HCT116 (cell line): Measurements from ENCODE around the gene ZMYM2. TPM values are rescaled to one million over a fixed set of nuclear protein-coding genes. Genes with fewer than 3 reads are reported as not detected.
A peak's percentile ranks its signal among the peaks of the same experiment; 100 is the strongest.

Experiments used
- ATAC-seq: fragments of 200-7000 bp; cut with Tn5 transposase; 2 replicates; pipeline ENCODE4 v1.9.1; 2020; ENCODE audit warnings: mild to moderate bottlenecking, moderate library complexity
- BruUV-seq: library from RNA; stranded (reverse); fragments of 400-500 nt; replicated peaks from 2 replicates; lab custom pipeline; 2021; lab: Mats Ljungman, UMichigan
- CTCF ChIA-PET: fragments of 300-600 bp; sonication (Branson Sonifier 250); formaldehyde crosslinking; loops from one replicate; lab custom pipeline; 2021; ENCODE audit warnings: antibody characterized with exemption; lab: Charles Lee
- POLR2A ChIA-PET: fragments of 300-600, 350-600 bp; sonication (Branson Sonifier 250); formaldehyde crosslinking; loops from one replicate; lab custom pipeline; 2021; ENCODE audit warnings: antibody characterized with exemption; lab: Charles Lee
- RAD21 ChIA-PET, 2 experiments: fragments of 300-600 bp; sonication (Branson Sonifier 250); formaldehyde crosslinking; loops; one replicate each; lab custom pipeline; 2023; ENCODE audit warnings: low total read pairs in 2 of 2; ENCODE audit not compliant: uncharacterized antibody in 2 of 2, unreplicated experiment in 2 of 2, low non-redundant PET in 1 of 2; lab: Charles Lee
- DNase-seq: peaks from one replicate; pipeline ENCODE4 v3.0.0-alpha.2; 2010; ENCODE audit warnings: low read depth, low spot score
- H2AFZ ChIP-seq: fragments of 200-600 bp; shearing (Covaris generic), sonication (generic); 2 replicates; pipeline ENCODE4 v1.6.1; 2017; ENCODE audit warnings: low read depth, mixed run types, mixed read lengths, antibody characterized with exemption, low read length; ENCODE audit not compliant: poor library complexity, severe bottlenecking
- H3K27ac ChIP-seq: 2 replicates; pipeline ENCODE4 v1.5.1; 2012; ENCODE audit warnings: low read depth, low read length
- H3K27me3 ChIP-seq: fragments of 200-600 bp; sonication (generic); 2 replicates; pipeline ENCODE4 v1.6.1; 2016; ENCODE audit warnings: mixed run types, low read length, mixed read lengths; ENCODE audit not compliant: insufficient read depth
- H3K36me3 ChIP-seq, 2 experiments: fragments of 200-500 bp in 1 of 2; fragments of 200-600 bp in 1 of 2; sonication (Bioruptor generic) in 1 of 2; sonication (generic) in 1 of 2; 2 replicates each; pipeline versions ENCODE4 v1.5.1 to v1.6.1; 2014 to 2016; ENCODE audit warnings: low read length in 2 of 2, inconsistent platforms in 1 of 2, mixed read lengths in 1 of 2, mixed run types in 1 of 2; ENCODE audit not compliant: insufficient read depth in 2 of 2, control insufficient read depth in 1 of 2
- H3K4me1 ChIP-seq, 2 experiments: fragments of 200-600 bp in 1 of 2; sonication (generic) in 1 of 2; 2 replicates each; pipeline versions ENCODE4 v1.5.1 to v1.6.1; 2012 to 2017; ENCODE audit warnings: low read length in 2 of 2, inconsistent platforms in 1 of 2, mild to moderate bottlenecking in 1 of 2, mixed read lengths in 1 of 2, mixed run types in 1 of 2, moderate library complexity in 1 of 2; ENCODE audit not compliant: insufficient read depth in 2 of 2, control insufficient read depth in 1 of 2
- H3K4me2 ChIP-seq: fragments of 200-600 bp; sonication (generic); 2 replicates; pipeline ENCODE4 v1.6.1; 2017; ENCODE audit warnings: mixed run types, low read length, mixed read lengths
- H3K4me3 ChIP-seq, 2 experiments: fragments of 200-600 bp in 1 of 2; sonication (generic) in 1 of 2; replicated peaks in 1 of 2; 2 replicates each; pipeline ENCODE4 v1.5.1; 2011 to 2016; ENCODE audit warnings: low read length in 2 of 2, control low read depth in 1 of 2, low read depth in 1 of 2, mild to moderate bottlenecking in 1 of 2, mixed read lengths in 1 of 2, mixed run types in 1 of 2
- H3K79me2 ChIP-seq: fragments of 200-600 bp; sonication (generic); 2 replicates; pipeline ENCODE4 v1.6.1; 2017; ENCODE audit warnings: mild to moderate bottlenecking, mixed run types, low read length, moderate library complexity, mixed read lengths; ENCODE audit not compliant: insufficient read depth
- H3K9ac ChIP-seq: fragments of 200-600 bp; sonication (generic); 2 replicates; pipeline ENCODE4 v1.6.1; 2016; ENCODE audit warnings: low read length, mixed read lengths
- H3K9me2 ChIP-seq: fragments of 200-600 bp; sonication (generic), shearing (Covaris generic); 2 replicates; pipeline ENCODE4 v1.6.1; 2017; ENCODE audit warnings: mixed run types, mild to moderate bottlenecking, moderate library complexity; ENCODE audit not compliant: insufficient read depth
- H3K9me3 ChIP-seq, 2 experiments: fragments of 200-500 bp in 1 of 2; fragments of 200-600 bp in 1 of 2; sonication (Bioruptor generic) in 1 of 2; sonication (generic) in 1 of 2; 2 replicates each; pipeline ENCODE4 v1.6.1; 2014 to 2017; ENCODE audit warnings: low read length in 2 of 2, mixed read lengths in 2 of 2, inconsistent platforms in 1 of 2, low read depth in 1 of 2, mild to moderate bottlenecking in 1 of 2, mixed run types in 1 of 2, moderate library complexity in 1 of 2; ENCODE audit not compliant: control insufficient read depth in 1 of 2, insufficient read depth in 1 of 2
- H4K20me1 ChIP-seq: fragments of 200-600 bp; sonication (generic), shearing (Covaris generic); 2 replicates; pipeline ENCODE4 v1.6.1; 2017; ENCODE audit warnings: mixed run types, mild to moderate bottlenecking, moderate library complexity; ENCODE audit not compliant: insufficient read depth
- CEBPB ChIP-seq: IDR thresholded peaks from 2 replicates; pipeline ENCODE4 v1.6.1; 2012; ENCODE audit warnings: low read depth
- EGR1 ChIP-seq: IDR thresholded peaks from 2 replicates; pipeline ENCODE4 v1.6.1; 2012; ENCODE audit warnings: low read depth
- ELF1 ChIP-seq: IDR thresholded peaks from 2 replicates; pipeline ENCODE4 v1.6.1; 2012; ENCODE audit warnings: low read depth, borderline replicate concordance
- EZH2 ChIP-seq: fragments of 200-600 bp; sonication (generic); IDR thresholded peaks from 2 replicates; pipeline ENCODE4 v1.6.1; 2017; ENCODE audit warnings: antibody characterized with exemption, mixed run types
- FOSL1 ChIP-seq: IDR thresholded peaks from 2 replicates; pipeline ENCODE4 v1.6.1; 2012; ENCODE audit warnings: low read depth
- JUND ChIP-seq: IDR thresholded peaks from 2 replicates; pipeline ENCODE4 v1.6.1; 2012
- POLR2A ChIP-seq: IDR thresholded peaks from 2 replicates; pipeline ENCODE4 v1.7.0; 2011; ENCODE audit warnings: borderline replicate concordance; ENCODE audit not compliant: insufficient read depth, insufficient read length; ENCODE audit errors: extremely low read depth
- RAD21 ChIP-seq: IDR thresholded peaks from 2 replicates; pipeline ENCODE4 v1.6.1; 2012; ENCODE audit warnings: low read depth, mild to moderate bottlenecking
- SIN3A ChIP-seq: IDR thresholded peaks from 2 replicates; pipeline ENCODE4 v1.6.1; 2012; ENCODE audit warnings: low read depth
- SP1 ChIP-seq: IDR thresholded peaks from 2 replicates; pipeline ENCODE4 v1.6.1; 2012; ENCODE audit warnings: low read depth
- SRF ChIP-seq: IDR thresholded peaks from 2 replicates; pipeline ENCODE4 v1.6.1; 2012; ENCODE audit warnings: low read depth
- YY1 ChIP-seq: IDR thresholded peaks from 2 replicates; pipeline ENCODE4 v1.6.1; 2011; ENCODE audit warnings: low read length, low read depth, moderate library complexity, mild to moderate bottlenecking; ENCODE audit not compliant: insufficient replicate concordance; ENCODE audit errors: extremely low read depth
- ZFX ChIP-seq: fragments of 450-650 bp; IDR thresholded peaks from 2 replicates; pipeline ENCODE4 v1.6.1; 2017
- intact Hi-C: fragments of 100-400 bp; cut with micrococcal nuclease; formaldehyde crosslinking; loops from 2 replicates; pipeline ENCODE4 v1.10.0; 2022
- total RNA-seq: library from RNA; stranded (reverse); gene quantifications from one replicate; pipeline ENCODE4 v1.2.1, GENCODE V29; 2021; ENCODE audit not compliant: unreplicated experiment
- TF ChIP-seq, protein P1 (sequence below): IDR thresholded peaks from 2 replicates; pipeline ENCODE4 v1.6.1; 2012; ENCODE audit warnings: low read depth
- TF ChIP-seq, protein P2 (sequence below), 3 experiments: fragments of 200-600 bp in 1 of 3; sonication (generic) in 1 of 3; IDR thresholded peaks in 2 of 3; conservative IDR thresholded peaks in 1 of 3; 2 replicates each; pipeline ENCODE4 v1.5.1; 2012 to 2017; ENCODE audit warnings: low read depth in 2 of 3, low read length in 2 of 3, antibody characterized with exemption in 1 of 3, borderline replicate concordance in 1 of 3, control low read depth in 1 of 3, mild to moderate bottlenecking in 1 of 3, mixed read lengths in 1 of 3, mixed run types in 1 of 3, moderate library complexity in 1 of 3; ENCODE audit not compliant: insufficient read depth in 1 of 3
- TF ChIP-seq, protein P3 (sequence below): IDR thresholded peaks from 2 replicates; pipeline ENCODE4 v1.6.1; 2012
- TF ChIP-seq, protein P4 (sequence below): IDR thresholded peaks from 2 replicates; pipeline ENCODE4 v1.6.1; 2011; ENCODE audit warnings: mild to moderate bottlenecking, low read length, moderate library complexity; ENCODE audit not compliant: insufficient replicate concordance; ENCODE audit errors: extremely low read depth

ZMYM2 gene
- total RNA-seq, 1 experiment from 2014 or later = 53.0 TPM

DNA sequence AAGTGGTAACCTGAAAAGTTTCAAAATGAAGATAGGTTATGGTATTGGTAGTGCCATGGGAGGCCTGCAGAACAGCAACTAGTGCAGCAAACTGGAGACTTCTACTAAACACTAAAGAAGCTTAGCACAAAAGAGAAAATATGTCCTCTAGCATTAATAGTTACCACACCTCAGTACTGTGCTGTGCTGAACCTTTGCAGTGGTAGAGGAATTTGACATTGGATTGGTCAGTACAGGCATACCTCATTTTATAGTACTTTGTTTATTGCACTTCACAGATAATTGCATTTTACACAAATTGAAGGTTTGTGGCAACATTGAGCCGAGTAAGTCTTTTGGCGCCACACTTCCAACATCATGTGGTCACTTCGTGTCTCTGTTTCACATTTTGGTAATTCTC, 40.4 kb downstream of the ZMYM2 start:
- ATAC-seq (no peak), DNase-seq (no peak)
- no peak for TF ChIP-seq SP1
- TF ChIP-seq, protein P1, sequence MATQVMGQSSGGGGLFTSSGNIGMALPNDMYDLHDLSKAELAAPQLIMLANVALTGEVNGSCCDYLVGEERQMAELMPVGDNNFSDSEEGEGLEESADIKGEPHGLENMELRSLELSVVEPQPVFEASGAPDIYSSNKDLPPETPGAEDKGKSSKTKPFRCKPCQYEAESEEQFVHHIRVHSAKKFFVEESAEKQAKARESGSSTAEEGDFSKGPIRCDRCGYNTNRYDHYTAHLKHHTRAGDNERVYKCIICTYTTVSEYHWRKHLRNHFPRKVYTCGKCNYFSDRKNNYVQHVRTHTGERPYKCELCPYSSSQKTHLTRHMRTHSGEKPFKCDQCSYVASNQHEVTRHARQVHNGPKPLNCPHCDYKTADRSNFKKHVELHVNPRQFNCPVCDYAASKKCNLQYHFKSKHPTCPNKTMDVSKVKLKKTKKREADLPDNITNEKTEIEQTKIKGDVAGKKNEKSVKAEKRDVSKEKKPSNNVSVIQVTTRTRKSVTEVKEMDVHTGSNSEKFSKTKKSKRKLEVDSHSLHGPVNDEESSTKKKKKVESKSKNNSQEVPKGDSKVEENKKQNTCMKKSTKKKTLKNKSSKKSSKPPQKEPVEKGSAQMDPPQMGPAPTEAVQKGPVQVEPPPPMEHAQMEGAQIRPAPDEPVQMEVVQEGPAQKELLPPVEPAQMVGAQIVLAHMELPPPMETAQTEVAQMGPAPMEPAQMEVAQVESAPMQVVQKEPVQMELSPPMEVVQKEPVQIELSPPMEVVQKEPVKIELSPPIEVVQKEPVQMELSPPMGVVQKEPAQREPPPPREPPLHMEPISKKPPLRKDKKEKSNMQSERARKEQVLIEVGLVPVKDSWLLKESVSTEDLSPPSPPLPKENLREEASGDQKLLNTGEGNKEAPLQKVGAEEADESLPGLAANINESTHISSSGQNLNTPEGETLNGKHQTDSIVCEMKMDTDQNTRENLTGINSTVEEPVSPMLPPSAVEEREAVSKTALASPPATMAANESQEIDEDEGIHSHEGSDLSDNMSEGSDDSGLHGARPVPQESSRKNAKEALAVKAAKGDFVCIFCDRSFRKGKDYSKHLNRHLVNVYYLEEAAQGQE = no peak
- TF ChIP-seq SIN3A = no peak
- no peak for TF ChIP-seq JUND
- no peak for TF ChIP-seq EGR1
- no peak for TF ChIP-seq FOSL1
- TF ChIP-seq RAD21 = no peak
- TF ChIP-seq, protein P2, sequence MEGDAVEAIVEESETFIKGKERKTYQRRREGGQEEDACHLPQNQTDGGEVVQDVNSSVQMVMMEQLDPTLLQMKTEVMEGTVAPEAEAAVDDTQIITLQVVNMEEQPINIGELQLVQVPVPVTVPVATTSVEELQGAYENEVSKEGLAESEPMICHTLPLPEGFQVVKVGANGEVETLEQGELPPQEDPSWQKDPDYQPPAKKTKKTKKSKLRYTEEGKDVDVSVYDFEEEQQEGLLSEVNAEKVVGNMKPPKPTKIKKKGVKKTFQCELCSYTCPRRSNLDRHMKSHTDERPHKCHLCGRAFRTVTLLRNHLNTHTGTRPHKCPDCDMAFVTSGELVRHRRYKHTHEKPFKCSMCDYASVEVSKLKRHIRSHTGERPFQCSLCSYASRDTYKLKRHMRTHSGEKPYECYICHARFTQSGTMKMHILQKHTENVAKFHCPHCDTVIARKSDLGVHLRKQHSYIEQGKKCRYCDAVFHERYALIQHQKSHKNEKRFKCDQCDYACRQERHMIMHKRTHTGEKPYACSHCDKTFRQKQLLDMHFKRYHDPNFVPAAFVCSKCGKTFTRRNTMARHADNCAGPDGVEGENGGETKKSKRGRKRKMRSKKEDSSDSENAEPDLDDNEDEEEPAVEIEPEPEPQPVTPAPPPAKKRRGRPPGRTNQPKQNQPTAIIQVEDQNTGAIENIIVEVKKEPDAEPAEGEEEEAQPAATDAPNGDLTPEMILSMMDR (IDR thresholded peaks at IDR 0.05 in 2 of 3, conservative IDR thresholded peaks at IDR 0.05 in 1 of 3; ENCODE audit: borderline replicate concordance in 1 of 3, insufficient read depth in 1 of 3, low read depth in 2 of 3, low read length in 2 of 3) = no peak
- no peak for TF ChIP-seq EZH2
- no peak for TF ChIP-seq CEBPB
- TF ChIP-seq, protein P3, sequence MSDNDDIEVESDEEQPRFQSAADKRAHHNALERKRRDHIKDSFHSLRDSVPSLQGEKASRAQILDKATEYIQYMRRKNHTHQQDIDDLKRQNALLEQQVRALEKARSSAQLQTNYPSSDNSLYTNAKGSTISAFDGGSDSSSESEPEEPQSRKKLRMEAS = no peak
- no peak for TF ChIP-seq ZFX
- TF ChIP-seq, protein P4, sequence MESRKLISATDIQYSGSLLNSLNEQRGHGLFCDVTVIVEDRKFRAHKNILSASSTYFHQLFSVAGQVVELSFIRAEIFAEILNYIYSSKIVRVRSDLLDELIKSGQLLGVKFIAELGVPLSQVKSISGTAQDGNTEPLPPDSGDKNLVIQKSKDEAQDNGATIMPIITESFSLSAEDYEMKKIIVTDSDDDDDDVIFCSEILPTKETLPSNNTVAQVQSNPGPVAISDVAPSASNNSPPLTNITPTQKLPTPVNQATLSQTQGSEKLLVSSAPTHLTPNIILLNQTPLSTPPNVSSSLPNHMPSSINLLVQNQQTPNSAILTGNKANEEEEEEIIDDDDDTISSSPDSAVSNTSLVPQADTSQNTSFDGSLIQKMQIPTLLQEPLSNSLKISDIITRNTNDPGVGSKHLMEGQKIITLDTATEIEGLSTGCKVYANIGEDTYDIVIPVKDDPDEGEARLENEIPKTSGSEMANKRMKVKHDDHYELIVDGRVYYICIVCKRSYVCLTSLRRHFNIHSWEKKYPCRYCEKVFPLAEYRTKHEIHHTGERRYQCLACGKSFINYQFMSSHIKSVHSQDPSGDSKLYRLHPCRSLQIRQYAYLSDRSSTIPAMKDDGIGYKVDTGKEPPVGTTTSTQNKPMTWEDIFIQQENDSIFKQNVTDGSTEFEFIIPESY = no peak
- TF ChIP-seq POLR2A = no peak
- no peak for TF ChIP-seq SRF
- TF ChIP-seq YY1 = no peak
- no peak for TF ChIP-seq ELF1
- Histone ChIP-seq H3K36me3 (peaks cover 3 to 26% of the 10 kb centered on the region in 2 experiments; a peak in 2 of 4 replicates), H3K4me3 (no peak overlapping the region), H3K27ac (no peak overlapping the region), H3K9me3 (no peaks in the 10 kb centered on the region), H3K79me2 (peaks cover 89% of the 10 kb centered on the region), H2AFZ (no peak overlapping the region), H3K4me2 (no peak overlapping the region), H4K20me1 (no peaks in the 10 kb centered on the region; the same call in none of the 2 replicates), H3K9ac (no peak overlapping the region), H3K4me1 (no peaks in the 10 kb centered on the region), H3K27me3 (no peaks in the 10 kb centered on the region), H3K9me2 (no peaks in the 10 kb centered on the region)
- ChIA-PET RAD21 (no interaction called here), POLR2A (no interaction called here), CTCF (no interaction called here)
- TSS peak; percentile 15 for BruUV-seq
- intact Hi-C loops = no loop called here
